ENCODE data around the gene UHRF2. TPM values are rescaled to one million over a fixed set of nuclear protein-coding genes. Genes with fewer than 3 reads are reported as not detected.

Gene UHRF2
- total RNA-seq, 1 donor from 2014 or later: 55.5 TPM

GRCh38 chr9:6408320-6408719 is 4.7 kb upstream of the UHRF2 start:
- Mint-ChIP-seq H3K4me1 (ENCODE audit: unreplicated experiment) (peaks cover 2% of the 10 kb centered on the region), H3K9me3 (ENCODE audit: unreplicated experiment) (no peaks in the 10 kb centered on the region), H3K27me3 (ENCODE audit: unreplicated experiment) (peaks cover 6% of the 10 kb centered on the region), H3K4me3 (ENCODE audit: unreplicated experiment) (no peak overlapping the region), H3K27ac (ENCODE audit: unreplicated experiment) (no peak overlapping the region), H3K36me3 (ENCODE audit: low read depth, unreplicated experiment) (no peaks in the 10 kb centered on the region)
- no peak for TF ChIP-seq CTCF (IDR thresholded peaks at IDR 0.05; ENCODE audit: unreplicated experiment)
- no peak for DNase-seq (ENCODE audit: low spot score)

- no peak for TF ChIP-seq CTCF (IDR thresholded peaks at IDR 0.05; ENCODE audit: unreplicated experiment)
- Mint-ChIP-seq H3K36me3 (ENCODE audit: low read depth, unreplicated experiment) (peaks cover 4% of the 10 kb centered on the region), H3K4me1 (ENCODE audit: unreplicated experiment) (peaks cover 9% of the 10 kb centered on the region), H3K4me3 (ENCODE audit: unreplicated experiment) (no peak overlapping the region), H3K27me3 (ENCODE audit: unreplicated experiment) (peaks cover 11% of the 10 kb centered on the region), H3K9me3 (ENCODE audit: unreplicated experiment) (no peaks in the 10 kb centered on the region), H3K27ac (ENCODE audit: unreplicated experiment) (no peak overlapping the region)
- no peak for DNase-seq (ENCODE audit: low spot score)
Observed at GRCh38 chr9:6409811-6410210, 3.2 kb upstream of the UHRF2 start.

GRCh38 chr9:6410633-6411032 is 2.4 kb upstream of the UHRF2 start:
- no peak for TF ChIP-seq CTCF (IDR thresholded peaks at IDR 0.05; ENCODE audit: unreplicated experiment)
- peaks cover 4% of the 10 kb centered on the region for H3K36me3 Mint-ChIP-seq (ENCODE audit: low read depth, unreplicated experiment)
- H3K9me3 Mint-ChIP-seq (ENCODE audit: unreplicated experiment): no peaks in the 10 kb centered on the region
- H3K4me3 Mint-ChIP-seq (ENCODE audit: unreplicated experiment): no peak overlapping the region
- peaks cover 11% of the 10 kb centered on the region for H3K27me3 Mint-ChIP-seq (ENCODE audit: unreplicated experiment)
- H3K4me1 Mint-ChIP-seq (ENCODE audit: unreplicated experiment): peaks cover 16% of the 10 kb centered on the region
- H3K27ac Mint-ChIP-seq (ENCODE audit: unreplicated experiment): no peak overlapping the region
- no peak for DNase-seq (ENCODE audit: low spot score)

- Mint-ChIP-seq H3K27me3 (ENCODE audit: unreplicated experiment) (peaks cover 15% of the 10 kb centered on the region), H3K9me3 (ENCODE audit: unreplicated experiment) (no peaks in the 10 kb centered on the region), H3K4me1 (ENCODE audit: unreplicated experiment) (peaks cover 26% of the 10 kb centered on the region), H3K4me3 (ENCODE audit: unreplicated experiment) (peak overlapping the region; percentile 92), H3K36me3 (ENCODE audit: low read depth, unreplicated experiment) (peaks cover 4% of the 10 kb centered on the region), H3K27ac (ENCODE audit: unreplicated experiment) (peak overlapping the region; percentile 77)
- TF ChIP-seq CTCF (IDR thresholded peaks at IDR 0.05; ENCODE audit: unreplicated experiment): no peak
- DNase-seq (ENCODE audit: low spot score): peak; percentile 43
Observed at GRCh38 chr9:6413365-6414246, 607 bp downstream of the UHRF2 start.

GRCh38 chr9:6414247-6414641 is 1.2 kb downstream of the UHRF2 start:
- H3K4me3 Mint-ChIP-seq (ENCODE audit: unreplicated experiment): peak overlapping the region; percentile 92
- H3K27ac Mint-ChIP-seq (ENCODE audit: unreplicated experiment): peak overlapping the region; percentile 77
- no peak for TF ChIP-seq CTCF (IDR thresholded peaks at IDR 0.05; ENCODE audit: unreplicated experiment)

More at GRCh38 chr9:6414247-6414641, 1.2 kb downstream of the UHRF2 start:
- H3K9me3 Mint-ChIP-seq (ENCODE audit: unreplicated experiment): no peaks in the 10 kb centered on the region
- peaks cover 4% of the 10 kb centered on the region for H3K36me3 Mint-ChIP-seq (ENCODE audit: low read depth, unreplicated experiment)
- peak; percentile 7 for DNase-seq (ENCODE audit: low spot score)
- H3K4me1 Mint-ChIP-seq (ENCODE audit: unreplicated experiment): peaks cover 31% of the 10 kb centered on the region
- peaks cover 15% of the 10 kb centered on the region for H3K27me3 Mint-ChIP-seq (ENCODE audit: unreplicated experiment)

Data from endothelial cell (in vitro differentiated cells).